GM19324 (cell line): ENCODE measurements around the gene NUDT4B.
"Not testable (repeated sequence)": the region's sequence is repeated elsewhere in the genome, so short reads cannot be mapped to it uniquely, and the experiment has no call there.

Experiments
- ATAC-seq: cut with Tn5 transposase; IDR thresholded peaks from one replicate; pipeline ENCODE4 v1.9.1; 2021; ENCODE audit warnings: mild to moderate bottlenecking, moderate library complexity; ENCODE audit not compliant: unreplicated experiment, low FRiP score

NUDT4B gene

GRCh38 chr1:148734311-148734662 is 14.3 kb upstream of the NUDT4B start:
- ATAC-seq = peak; percentile 42

GRCh38 chr1:148735538-148735937 is 13.0 kb upstream of the NUDT4B start:
- not testable (repeated sequence) for ATAC-seq

GRCh38 chr1:148738667-148739066 is 9.9 kb upstream of the NUDT4B start:
- ATAC-seq = not testable (repeated sequence)

GRCh38 chr1:148743200-148743599 is 5.4 kb upstream of the NUDT4B start:
- ATAC-seq = not testable (repeated sequence)

GRCh38 chr1:148743726-148744720 is 4.6 kb upstream of the NUDT4B start:
- peak; percentile 50 for ATAC-seq

- ATAC-seq = peak; percentile 80
Observed at GRCh38 chr1:148749335-148749681, 734 bp downstream of the NUDT4B start.

- not testable (repeated sequence) for ATAC-seq
Observed at GRCh38 chr1:148756231-148756630, 7.7 kb downstream of the NUDT4B start.

GRCh38 chr1:148757446-148757845 is 8.9 kb downstream of the NUDT4B start:
- ATAC-seq = not testable (repeated sequence)

- peak; percentile 96 for ATAC-seq
Observed at GRCh38 chr1:148758412-148758811, 9.8 kb downstream of the NUDT4B start.

- not testable (repeated sequence) for ATAC-seq
Observed at GRCh38 chr1:148758925-148759324, 10.4 kb downstream of the NUDT4B start.

GRCh38 chr1:148759749-148760148 is 11.2 kb downstream of the NUDT4B start:
- ATAC-seq = not testable (repeated sequence)

- not testable (repeated sequence) for ATAC-seq
Observed at GRCh38 chr1:148760206-148760605, 11.6 kb downstream of the NUDT4B start.

- ATAC-seq = not testable (repeated sequence)
Observed at GRCh38 chr1:148761360-148761759, 12.8 kb downstream of the NUDT4B start.

- ATAC-seq = not testable (repeated sequence)
Observed at GRCh38 chr1:148765238-148766019, 16.9 kb downstream of the NUDT4B start.

- ATAC-seq = not testable (repeated sequence)
Observed at GRCh38 chr1:148768541-148768940, 20.0 kb downstream of the NUDT4B start.

- ATAC-seq = not testable (repeated sequence)
Observed at GRCh38 chr1:148769495-148769894, 20.9 kb downstream of the NUDT4B start.

- not testable (repeated sequence) for ATAC-seq
Observed at GRCh38 chr1:148773690-148774089, 25.1 kb downstream of the NUDT4B start.

- not testable (repeated sequence) for ATAC-seq
Observed at GRCh38 chr1:148774102-148774501, 25.5 kb downstream of the NUDT4B start.

GRCh38 chr1:148775263-148775662 is 26.7 kb downstream of the NUDT4B start:
- ATAC-seq = not testable (repeated sequence)

GRCh38 chr1:148777649-148778048 is 29.1 kb downstream of the NUDT4B start:
- ATAC-seq = not testable (repeated sequence)

- not testable (repeated sequence) for ATAC-seq
Observed at GRCh38 chr1:148780404-148780803, 31.8 kb downstream of the NUDT4B start.
